Activated CD8-positive, alpha-beta T cell treated with anti-CD3 and anti-CD28 coated beads, Interleukin-2, amount 10 ng/mL, durations not matched to agents 7 days and 5 days (primary cell): Measurements from ENCODE around the gene GHRH. TPM values are rescaled to one million over a fixed set of nuclear protein-coding genes. Genes with fewer than 3 reads are reported as not detected.

Experiments
- ATAC-seq: fragments of 150-1000 bp; cut with Tn5 transposase; one replicate; pipeline ENCODE4 v1.10.0; 2021; ENCODE audit warnings: moderate library complexity
- CTCF ChIA-PET: fragments of 350-600 bp; sonication (Branson Sonifier 250); formaldehyde crosslinking; loops from one replicate; lab custom pipeline; 2021; ENCODE audit warnings: antibody characterized with exemption; lab: Charles Lee
- POLR2A ChIA-PET: fragments of 350-600 bp; sonication (Branson Sonifier 250); formaldehyde crosslinking; loops from one replicate; lab custom pipeline; 2021; ENCODE audit warnings: antibody characterized with exemption; lab: Charles Lee
- DNase-seq: peaks from one replicate; pipeline ENCODE4 v3.0.0-alpha.2; 2020
- H3K27ac Mint-ChIP-seq: one replicate; pipeline ENCODE4 v1.8.0; 2021; ENCODE audit warnings: mild to moderate bottlenecking, mixed read lengths
- H3K27me3 Mint-ChIP-seq: one replicate; pipeline ENCODE4 v1.8.0; 2021; ENCODE audit warnings: low read depth, mixed read lengths
- H3K36me3 Mint-ChIP-seq: one replicate; pipeline ENCODE4 v1.8.0; 2021; ENCODE audit warnings: low read depth, mixed read lengths
- H3K4me1 Mint-ChIP-seq: one replicate; pipeline ENCODE4 v1.8.0; 2021; ENCODE audit warnings: low read depth, mixed read lengths
- H3K4me3 Mint-ChIP-seq: one replicate; pipeline ENCODE4 v1.8.0; 2021; ENCODE audit warnings: mild to moderate bottlenecking, mixed read lengths
- H3K9me3 Mint-ChIP-seq: one replicate; pipeline ENCODE4 v1.8.0; 2022; ENCODE audit warnings: mixed read lengths; ENCODE audit not compliant: insufficient read depth
- total RNA-seq, 2 experiments: library from RNA; stranded (reverse); gene quantifications; one replicate each; pipeline ENCODE4 v1.2.3, GENCODE V29; 2021

The GHRH gene
- total RNA-seq, 2 experiments from 2014 or later = not detected

GRCh38 chr20:37233548-37234253, 27.9 kb downstream of the GHRH start:
- H3K4me3 Mint-ChIP-seq = no peak overlapping the region
- no peak overlapping the region for H3K27ac Mint-ChIP-seq
- no peak for DNase-seq
- no peaks in the 10 kb centered on the region for H3K9me3 Mint-ChIP-seq
- peaks cover 70% of the 10 kb centered on the region for H3K36me3 Mint-ChIP-seq
- H3K27me3 Mint-ChIP-seq = no peaks in the 10 kb centered on the region
- no peak for ATAC-seq
- H3K4me1 Mint-ChIP-seq = no peaks in the 10 kb centered on the region
- ChIA-PET POLR2A (no interaction called here), CTCF (interaction anchor here (1.3 kb wide), 1 partner anchor 38 kb away, joined by 3 read pairs; no protein-coding TSS in a partner anchor)

- POLR2A ChIA-PET = interaction anchor here (0.7 kb wide), 1 partner anchor 767 kb away, joined by 3 read pairs; no protein-coding TSS in a partner anchor
- no peak overlapping the region for H3K27ac Mint-ChIP-seq
Measured at GRCh38 chr20:37231947-37232630, 29.5 kb downstream of the GHRH start.

GRCh38 chr20:37230200-37230599, 31.4 kb downstream of the GHRH start:
- Mint-ChIP-seq H3K9me3 (no peaks in the 10 kb centered on the region), H3K27me3 (no peaks in the 10 kb centered on the region), H3K4me1 (no peaks in the 10 kb centered on the region), H3K36me3 (peaks cover 71% of the 10 kb centered on the region), H3K4me3 (no peak overlapping the region), H3K27ac (no peak overlapping the region)
- ATAC-seq (no peak), DNase-seq (no peak)
- CTCF ChIA-PET = interaction anchor here (1.1 to 1.5 kb wide), 2 partner anchors 35 to 37 kb away, joined by 4 to 5 read pairs; no protein-coding TSS in a partner anchor
- POLR2A ChIA-PET = no interaction called here

More at GRCh38 chr20:37231947-37232630, 29.5 kb downstream of the GHRH start:
- no peaks in the 10 kb centered on the region for H3K4me1 Mint-ChIP-seq
- H3K4me3 Mint-ChIP-seq = no peak overlapping the region
- H3K9me3 Mint-ChIP-seq = no peaks in the 10 kb centered on the region
- ATAC-seq = no peak
- CTCF ChIA-PET = interaction anchor here (1.3 kb wide), 1 partner anchor 37 kb away, joined by 3 read pairs; no protein-coding TSS in a partner anchor
- no peaks in the 10 kb centered on the region for H3K27me3 Mint-ChIP-seq
- no peak for DNase-seq
- peaks cover 73% of the 10 kb centered on the region for H3K36me3 Mint-ChIP-seq

GRCh38 chr20:37229357-37229756, 32.3 kb downstream of the GHRH start:
- ChIA-PET CTCF (interaction anchor here (0.8 to 1.5 kb wide), 3 partner anchors 24 to 36 kb away, joined by 3 to 5 read pairs (median 5); no protein-coding TSS in a partner anchor), POLR2A (no interaction called here)
- DNase-seq = no peak
- ATAC-seq = no peak
- H3K36me3 Mint-ChIP-seq = peaks cover 74% of the 10 kb centered on the region
- no peak overlapping the region for H3K27ac Mint-ChIP-seq
- no peaks in the 10 kb centered on the region for H3K4me1 Mint-ChIP-seq
- no peaks in the 10 kb centered on the region for H3K9me3 Mint-ChIP-seq
- H3K4me3 Mint-ChIP-seq = no peak overlapping the region
- no peaks in the 10 kb centered on the region for H3K27me3 Mint-ChIP-seq

- H3K4me1 Mint-ChIP-seq = no peaks in the 10 kb centered on the region
- H3K27ac Mint-ChIP-seq = no peak overlapping the region
- H3K4me3 Mint-ChIP-seq = no peak overlapping the region
- H3K27me3 Mint-ChIP-seq = no peaks in the 10 kb centered on the region
- DNase-seq = no peak
- ChIA-PET CTCF (interaction anchor here (1.3 to 1.5 kb wide), 2 partner anchors 33 to 36 kb away, joined by 5 read pairs; no protein-coding TSS in a partner anchor), POLR2A (no interaction called here)
- no peaks in the 10 kb centered on the region for H3K9me3 Mint-ChIP-seq
- ATAC-seq = no peak
- H3K36me3 Mint-ChIP-seq = peaks cover 76% of the 10 kb centered on the region
Measured at GRCh38 chr20:37228656-37229055, 33.0 kb downstream of the GHRH start.

- Mint-ChIP-seq H3K36me3 (peaks cover 78% of the 10 kb centered on the region), H3K9me3 (no peaks in the 10 kb centered on the region), H3K27ac (no peak overlapping the region), H3K27me3 (no peaks in the 10 kb centered on the region), H3K4me3 (no peak overlapping the region), H3K4me1 (no peaks in the 10 kb centered on the region)
- DNase-seq (no peak), ATAC-seq (no peak)
- ChIA-PET POLR2A (no interaction called here), CTCF (no interaction called here)
Measured at GRCh38 chr20:37228082-37228481, 33.5 kb downstream of the GHRH start.

GRCh38 chr20:37226889-37227288, 34.7 kb downstream of the GHRH start:
- Mint-ChIP-seq H3K27me3 (no peaks in the 10 kb centered on the region), H3K36me3 (peaks cover 76% of the 10 kb centered on the region), H3K9me3 (no peaks in the 10 kb centered on the region), H3K4me3 (no peak overlapping the region), H3K27ac (no peak overlapping the region), H3K4me1 (peaks cover 2% of the 10 kb centered on the region)
- DNase-seq (no peak), ATAC-seq (no peak)
- POLR2A ChIA-PET = no interaction called here
- CTCF ChIA-PET = no interaction called here

- Mint-ChIP-seq H3K27me3 (no peaks in the 10 kb centered on the region), H3K4me3 (no peak overlapping the region), H3K9me3 (no peaks in the 10 kb centered on the region), H3K4me1 (peaks cover 2% of the 10 kb centered on the region), H3K27ac (no peak overlapping the region), H3K36me3 (peaks cover 70% of the 10 kb centered on the region)
- ChIA-PET CTCF (interaction anchor here (0.6 to 1.7 kb wide), 2 partner anchors 13 to 29 kb away, joined by 3 to 8 read pairs; no protein-coding TSS in a partner anchor), POLR2A (no interaction called here)
- ATAC-seq (no peak), DNase-seq (no peak)
Measured at GRCh38 chr20:37225146-37225545, 36.5 kb downstream of the GHRH start.

- H3K9me3 Mint-ChIP-seq = no peaks in the 10 kb centered on the region
- H3K27ac Mint-ChIP-seq = no peak overlapping the region
- peaks cover 2% of the 10 kb centered on the region for H3K4me1 Mint-ChIP-seq
- no peak for DNase-seq
- H3K27me3 Mint-ChIP-seq = no peaks in the 10 kb centered on the region
- CTCF ChIA-PET = interaction anchor here (1.2 to 2.6 kb wide), 3 partner anchors 9 to 31 kb away, joined by 3 to 12 read pairs (median 7); no protein-coding TSS in a partner anchor
- peaks cover 70% of the 10 kb centered on the region for H3K36me3 Mint-ChIP-seq
- no peak overlapping the region for H3K4me3 Mint-ChIP-seq
- ATAC-seq = peak; percentile 33
- POLR2A ChIA-PET = no interaction called here
Measured at GRCh38 chr20:37223053-37223452, 38.6 kb downstream of the GHRH start.

- no peaks in the 10 kb centered on the region for H3K9me3 Mint-ChIP-seq
- peaks cover 62% of the 10 kb centered on the region for H3K36me3 Mint-ChIP-seq
- ChIA-PET POLR2A (no interaction called here), CTCF (interaction anchor here (2.6 kb wide), 1 partner anchor 30 kb away, joined by 7 read pairs; no protein-coding TSS in a partner anchor)
- H3K27ac Mint-ChIP-seq = no peak overlapping the region
- peaks cover 2% of the 10 kb centered on the region for H3K4me1 Mint-ChIP-seq
- ATAC-seq = no peak
- H3K4me3 Mint-ChIP-seq = no peak overlapping the region
- H3K27me3 Mint-ChIP-seq = no peaks in the 10 kb centered on the region
- no peak for DNase-seq
Measured at GRCh38 chr20:37222086-37222485, 39.5 kb downstream of the GHRH start.

- peaks cover 62% of the 10 kb centered on the region for H3K36me3 Mint-ChIP-seq
- peaks cover 2% of the 10 kb centered on the region for H3K4me1 Mint-ChIP-seq
- no peaks in the 10 kb centered on the region for H3K27me3 Mint-ChIP-seq
- DNase-seq = no peak
- no peak overlapping the region for H3K27ac Mint-ChIP-seq
- H3K9me3 Mint-ChIP-seq = no peaks in the 10 kb centered on the region
- no peak overlapping the region for H3K4me3 Mint-ChIP-seq
- ChIA-PET CTCF (interaction anchor here (1.1 to 2.2 kb wide), 3 partner anchors 25 to 314 kb away, joined by 3 to 9 read pairs (median 9); no protein-coding TSS in a partner anchor), POLR2A (no interaction called here)
- no peak for ATAC-seq
Measured at GRCh38 chr20:37220731-37221130, 40.9 kb downstream of the GHRH start.
